K562 (cell line): ENCODE results near the gene DCTN2. TPM values are rescaled to one million over a fixed set of nuclear protein-coding genes. Genes with fewer than 3 reads are reported as not detected.

Experiments used
- AFF4 ChIP-seq: sonication (generic); formaldehyde crosslinking; IDR thresholded peaks from 2 replicates; pipeline ENCODE4 v1.8.0; 2023; ENCODE audit warnings: mild to moderate bottlenecking, missing genetic modification reagents
- ETS2 ChIP-seq: IDR thresholded peaks from 2 replicates; pipeline ENCODE4 v1.6.1; 2016; ENCODE audit warnings: borderline replicate concordance, missing genetic modification characterization, mild to moderate bottlenecking, moderate library complexity, missing compliant biosample characterization; ENCODE audit not compliant: poor library complexity, severe bottlenecking
- JUN ChIP-seq, 2 experiments: sonication (generic) in 1 of 2; formaldehyde crosslinking in 1 of 2; IDR thresholded peaks; 2 replicates each; pipeline versions ENCODE4 v1.6.1 to v1.8.0; 2012 to 2022; ENCODE audit warnings: borderline replicate concordance in 2 of 2, mild to moderate bottlenecking in 2 of 2, improper control_type of control experiment in 1 of 2, low read depth in 1 of 2, low read length in 1 of 2, missing genetic modification reagents in 1 of 2
- MCM3 ChIP-seq: fragments of 450-650 bp; IDR thresholded peaks from 2 replicates; pipeline ENCODE4 v1.6.1; 2016
- MECOM ChIP-seq: fragments of 250-450 bp; sonication (Bioruptor Pico); IDR thresholded peaks from 2 replicates; pipeline ENCODE4 v1.8.0; 2022; ENCODE audit warnings: inconsistent platforms
- POLR3A ChIP-seq: IDR thresholded peaks from 2 replicates; pipeline ENCODE4 v1.6.1; 2011; ENCODE audit warnings: borderline replicate concordance, mild to moderate bottlenecking, moderate library complexity; ENCODE audit not compliant: insufficient read length, insufficient read depth; ENCODE audit errors: extremely low read depth
- U2AF1 ChIP-seq: fragments of 200-400 bp; formaldehyde crosslinking; optimal IDR thresholded peaks from 2 replicates; pipeline ENCODE3; 2017; ENCODE audit warnings: mild to moderate bottlenecking, low read depth, low read length, moderate library complexity
- UBTF ChIP-seq, 2 experiments: IDR thresholded peaks; 2 replicates each; pipeline ENCODE4 v1.6.1; 2012; ENCODE audit warnings: improper control_type of control experiment in 2 of 2, low read depth in 2 of 2, low read length in 2 of 2, borderline replicate concordance in 1 of 2
- ZNF253 ChIP-seq: fragments of 250-450 bp; sonication (Bioruptor Pico); conservative IDR thresholded peaks from 2 replicates; pipeline ENCODE4 v1.6.1; 2021; ENCODE audit warnings: mild to moderate bottlenecking
- ZNF407 ChIP-seq: fragments of 450-650 bp; IDR thresholded peaks from 2 replicates; pipeline ENCODE4 v1.6.1; 2016; ENCODE audit warnings: low read depth
- ZNF449 ChIP-seq: fragments of 250-450 bp; sonication (Bioruptor Pico); IDR thresholded peaks from 2 replicates; pipeline ENCODE4 v1.8.0; 2022; ENCODE audit warnings: moderate library complexity, mild to moderate bottlenecking, inconsistent platforms
- polyA plus RNA-seq, 8 experiments: library from polyadenylated mRNA; depleted of rRNA in 4 of 8; stranded (reverse) in 5 of 8; unstranded in 3 of 8; fragments of >200 nt; fragmentation: Nextera tagmentation in 2 of 8; fragmentation: Illumina TruSeq in 1 of 8; extraction: Ambion mirVana in 2 of 8; extraction: Trizol in 1 of 8; gene quantifications; 2 replicates each; pipeline versions ENCODE4 v1.2.1 to v1.2.3, GENCODE V29; 2011 to 2014; ENCODE audit warnings: inconsistent platforms in 1 of 8, missing spikeins in 1 of 8
- total RNA-seq, 7 experiments: library from RNA; depleted of rRNA in 6 of 7; stranded (reverse); fragments of >200 nt in 6 of 7; fragmentation: Illumina TruSeq in 2 of 7; extraction: Trizol in 2 of 7; gene quantifications; 2 replicates each; pipeline versions ENCODE4 v1.2.1 to v1.2.3, GENCODE V29; 2011 to 2021; ENCODE audit warnings: low replicate concordance in 1 of 7

The DCTN2 gene
- total and polyA plus RNA-seq, 9 of the 15 experiments (the other 6 are each of a cell fraction or from before 2014, with no cell fraction given): 43.6 to 270 (median 125) TPM

GRCh38 chr12:57552306-57552651 is 5.3 kb upstream of the DCTN2 start (continued):
- no peak for TF ChIP-seq ZNF407
- peak; percentile 92 for TF ChIP-seq MECOM (CRISPR knock-in tag)
- TF ChIP-seq U2AF1: no peak
- TF ChIP-seq AFF4 (CRISPR knock-in tag): no peak
- TF ChIP-seq MCM3: no peak
- no peak for TF ChIP-seq ETS2 (tag)
- no peak for TF ChIP-seq JUN (IDR thresholded peaks at IDR 0.05; ENCODE audit: borderline replicate concordance, low read depth, low read length)
- no peak for TF ChIP-seq JUN (CRISPR knock-in tag; IDR thresholded peaks at IDR 0.05; ENCODE audit: borderline replicate concordance)
- no peak for TF ChIP-seq ZNF449 (CRISPR knock-in tag)
- TF ChIP-seq UBTF (IDR thresholded peaks at IDR 0.05; ENCODE audit: borderline replicate concordance in 1 of 2, low read depth in 2 of 2, low read length in 2 of 2): no peak
- no peak for TF ChIP-seq ZNF253 (CRISPR knock-in tag)
- no peak for TF ChIP-seq POLR3A
